ENCODE results near the gene BTBD9.

- TF ChIP-seq CTCF (IDR thresholded peaks at IDR 0.05; ENCODE audit: borderline replicate concordance, extremely low read depth, low read length, poor library complexity, severe bottlenecking) (no peak), EZH2 (IDR thresholded peaks at IDR 0.05; ENCODE audit: borderline replicate concordance, low read depth, low read length, severe bottlenecking) (no peak)
Measured at GRCh38 chr6:38396209-38396608, 243.5 kb downstream of the BTBD9 start.

Data from DND-41 (cell line).